IPS DF 4.7 (cell line): Measurements from ENCODE around the gene EHD2.

Experiments
- DNase-seq: peaks from one replicate; pipeline ENCODE4 v3.0.0-alpha.2; 2013; ENCODE audit warnings: low spot score; ENCODE audit errors: extremely low read depth

EHD2 gene

DNA sequence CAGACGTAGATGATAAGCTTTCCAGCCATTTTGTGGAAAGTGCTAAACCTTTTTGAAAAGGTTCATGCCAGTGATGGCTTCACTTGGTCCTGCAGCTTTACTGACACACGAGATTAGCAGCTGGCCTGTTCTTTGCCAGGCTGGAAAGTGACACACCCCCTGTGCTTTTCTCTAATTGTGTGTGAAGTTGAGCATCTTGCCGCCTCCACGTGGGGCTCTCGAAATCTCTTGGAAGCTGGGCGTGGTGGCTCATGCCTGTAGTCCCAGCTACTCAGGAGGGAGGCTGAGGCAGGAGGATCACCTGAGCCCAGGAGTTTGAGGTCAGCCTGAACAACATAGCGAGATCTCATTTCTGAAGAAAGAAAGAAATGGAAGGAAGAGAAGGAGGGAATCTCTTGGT, 25.3 kb upstream of the EHD2 start:
- DNase-seq = no peak

DNA sequence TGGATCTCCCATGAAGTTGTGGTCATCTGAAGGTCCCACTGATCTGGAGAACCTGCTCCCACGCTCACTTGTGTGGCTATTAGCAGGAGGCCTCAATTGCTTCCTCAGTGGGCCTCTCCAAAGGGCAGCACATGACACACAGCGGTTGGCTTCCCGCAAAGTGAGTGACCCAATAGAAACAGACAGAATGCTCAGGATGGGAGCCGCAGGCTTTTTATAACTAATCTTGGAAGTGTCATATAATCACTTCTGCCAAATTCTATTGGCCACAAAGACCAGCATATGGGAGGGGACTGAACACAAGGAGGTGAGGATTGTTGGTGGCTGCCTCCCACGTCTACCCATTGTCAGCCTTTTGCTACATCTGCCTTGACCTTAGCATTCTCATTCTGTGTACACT, 22.1 kb upstream of the EHD2 start:
- DNase-seq = no peak

- no peak for DNase-seq
Measured at GRCh38 chr19:47691782-47692181, 21.4 kb upstream of the EHD2 start.

- DNase-seq = no peak
Measured at GRCh38 chr19:47693489-47693888, 19.7 kb upstream of the EHD2 start.

- DNase-seq = no peak
Measured at GRCh38 chr19:47693903-47694302, 19.3 kb upstream of the EHD2 start.

GRCh38 chr19:47694466-47695273, 18.6 kb upstream of the EHD2 start:
- DNase-seq = no peak

DNA sequence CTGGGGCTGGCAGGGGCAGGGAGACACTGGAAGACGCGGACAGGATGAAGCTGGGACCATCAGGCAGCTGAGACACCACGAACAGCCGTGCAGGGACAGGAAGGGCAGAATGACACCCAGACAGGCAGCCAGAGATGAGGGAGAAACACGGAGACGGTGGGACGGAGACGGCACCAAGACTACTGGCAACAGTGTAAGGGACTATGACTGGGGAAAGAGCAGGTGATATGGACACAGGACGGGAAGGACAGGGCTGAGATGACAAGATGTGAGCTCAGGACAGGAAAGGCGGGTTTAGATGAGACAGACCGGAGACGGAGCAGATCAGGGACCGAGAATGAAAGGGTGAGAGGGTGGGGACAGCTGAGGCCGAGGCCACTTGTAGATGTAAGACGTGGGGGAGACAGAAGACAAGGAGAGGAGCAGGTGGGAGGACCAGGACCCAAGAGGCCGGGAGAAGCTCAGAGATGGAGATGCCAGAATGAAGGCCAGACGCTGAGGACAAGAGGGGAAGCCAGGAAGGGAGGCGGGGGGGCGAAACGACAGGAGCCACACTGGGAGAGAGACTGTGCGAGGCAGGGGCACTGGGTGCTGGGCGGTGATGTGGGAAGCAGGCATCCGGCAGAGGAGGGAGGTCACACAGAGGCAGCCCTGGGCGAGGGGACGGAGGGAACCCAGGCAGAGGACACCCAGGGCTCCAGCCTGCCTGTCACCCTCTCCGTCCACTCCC, 17.5 kb upstream of the EHD2 start:
- no peak for DNase-seq

- DNase-seq = no peak
Measured at GRCh38 chr19:47696635-47697034, 16.6 kb upstream of the EHD2 start.

- peak; percentile 71 for DNase-seq
Measured at GRCh38 chr19:47697863-47698609, 15.2 kb upstream of the EHD2 start.

DNA sequence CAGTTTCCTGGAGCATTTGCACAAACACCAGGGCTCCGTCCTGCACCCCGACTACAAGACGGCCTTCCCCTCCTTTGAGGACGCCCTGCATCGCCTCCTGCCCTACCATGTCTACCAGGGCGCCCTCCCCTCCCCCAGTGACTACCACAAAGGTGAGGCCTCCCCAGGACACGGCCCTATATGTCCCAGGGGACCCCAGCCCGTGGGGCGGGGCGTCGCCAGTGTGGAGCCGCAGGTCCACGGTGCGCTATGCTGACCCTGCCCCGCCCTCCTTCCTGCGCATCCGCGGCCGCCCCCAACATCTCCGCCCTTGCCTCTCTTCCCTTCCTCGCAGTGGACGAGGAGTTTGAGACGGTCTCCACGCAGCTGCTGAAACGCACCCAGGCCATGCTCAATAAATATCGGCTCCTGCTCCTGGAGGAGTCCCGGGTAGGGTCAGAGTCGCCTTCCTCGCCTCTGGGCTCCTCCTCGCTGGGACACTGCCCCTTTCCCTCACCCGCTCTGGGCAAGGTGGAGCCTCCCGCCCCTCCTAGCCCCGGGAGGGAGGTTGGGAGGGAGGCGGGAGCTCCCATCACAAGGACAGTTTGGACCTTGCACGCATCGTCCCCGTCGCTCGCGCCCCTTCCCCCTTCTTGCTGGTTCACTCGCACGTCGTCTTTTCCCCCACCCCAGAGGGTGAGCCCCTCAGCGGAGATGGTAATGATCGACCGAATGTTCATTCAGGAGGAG, 14.4 kb upstream of the EHD2 start:
- DNase-seq = no peak

DNA sequence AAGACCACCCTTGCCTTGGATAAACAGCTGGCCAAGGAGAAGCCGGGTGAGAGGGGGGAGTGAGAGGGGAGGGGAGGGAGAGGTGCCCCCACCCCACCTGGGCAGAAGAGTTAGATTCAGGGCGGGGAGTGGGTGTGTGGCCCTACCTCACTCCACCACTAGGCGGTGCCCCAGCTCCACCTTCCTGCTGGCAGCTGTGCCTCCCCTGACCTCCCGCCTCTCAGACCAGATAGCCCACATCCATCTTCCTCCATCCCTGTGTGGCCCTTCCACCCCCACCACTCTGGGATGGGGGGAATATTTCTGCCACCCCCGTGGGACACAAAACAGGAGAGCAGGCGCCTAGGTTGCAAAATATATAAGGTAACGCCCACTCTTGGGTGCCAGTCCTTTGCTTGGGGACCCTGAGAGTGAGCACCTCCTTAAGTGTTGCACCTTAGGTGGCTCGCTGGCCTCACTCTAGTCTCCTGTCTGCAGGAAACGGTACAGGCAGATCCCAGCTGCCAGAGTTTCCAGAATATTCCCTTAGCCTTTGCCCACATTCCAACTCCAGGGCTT, 13.8 kb upstream of the EHD2 start:
- DNase-seq = no peak

DNA sequence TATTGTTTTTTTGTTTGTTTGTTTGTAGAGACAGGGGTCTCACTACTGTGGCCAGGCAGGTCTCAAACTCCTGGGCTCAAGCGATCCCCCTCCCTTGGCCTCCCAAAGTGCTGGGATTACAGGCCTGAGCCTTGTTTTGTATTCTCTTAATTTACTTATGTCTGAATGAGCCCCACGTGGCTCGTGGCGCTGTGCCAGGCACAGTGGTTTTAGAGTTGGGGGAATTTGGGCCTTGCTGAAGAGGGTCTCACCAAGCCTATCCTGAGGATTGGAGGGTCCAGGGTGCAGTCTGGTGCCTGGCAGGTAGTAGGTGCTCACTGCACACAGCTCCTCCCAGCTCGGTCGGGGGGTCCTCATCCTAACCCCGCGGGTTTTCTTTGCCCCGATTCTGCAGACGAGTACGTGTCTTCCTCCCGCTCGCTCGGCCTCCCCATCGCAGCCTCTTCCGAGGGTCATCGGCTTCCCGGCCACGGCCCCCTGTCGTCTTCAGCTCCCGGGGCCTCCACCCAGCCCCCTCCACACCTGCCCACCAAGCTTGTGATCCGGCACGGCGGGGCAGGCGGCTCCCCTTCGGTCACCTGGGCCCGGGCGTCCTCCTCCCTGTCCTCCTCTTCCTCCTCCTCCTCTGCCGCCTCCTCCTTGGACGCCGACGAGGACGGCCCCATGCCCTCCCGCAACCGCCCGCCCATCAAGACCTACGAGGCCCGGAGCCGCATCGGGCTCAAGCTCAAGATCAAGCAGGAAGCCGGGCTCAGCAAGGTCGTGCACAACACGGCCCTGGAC, 12.1 kb upstream of the EHD2 start:
- DNase-seq = no peak

DNA sequence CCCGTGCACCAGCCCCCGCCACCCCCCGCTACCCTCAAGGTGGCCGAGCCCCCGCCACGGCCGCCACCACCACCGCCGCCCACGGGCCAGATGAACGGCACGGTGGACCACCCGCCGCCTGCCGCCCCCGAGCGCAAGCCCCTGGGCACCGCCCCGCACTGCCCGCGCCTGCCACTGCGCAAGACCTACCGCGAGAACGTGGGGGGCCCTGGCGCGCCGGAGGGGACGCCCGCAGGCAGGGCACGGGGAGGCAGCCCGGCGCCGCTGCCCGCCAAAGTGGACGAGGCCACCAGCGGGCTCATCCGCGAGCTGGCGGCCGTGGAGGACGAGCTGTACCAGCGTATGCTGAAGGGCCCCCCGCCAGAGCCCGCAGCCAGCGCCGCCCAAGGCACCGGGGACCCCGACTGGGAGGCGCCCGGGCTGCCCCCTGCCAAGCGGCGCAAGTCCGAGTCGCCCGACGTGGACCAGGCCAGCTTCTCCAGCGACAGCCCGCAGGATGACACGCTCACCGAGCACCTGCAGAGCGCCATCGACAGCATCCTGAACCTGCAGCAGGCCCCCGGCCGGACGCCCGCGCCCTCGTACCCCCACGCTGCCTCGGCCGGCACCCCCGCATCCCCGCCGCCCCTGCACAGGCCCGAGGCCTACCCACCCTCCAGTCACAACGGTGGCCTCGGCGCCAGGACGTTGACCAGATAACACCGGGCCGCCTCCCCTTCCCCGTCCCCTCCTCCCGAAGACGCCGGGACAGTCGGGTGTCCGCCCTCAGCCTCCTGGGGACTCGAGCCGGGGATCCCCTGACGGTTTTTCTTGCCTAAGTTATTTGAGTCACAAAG, 11.3 kb upstream of the EHD2 start:
- DNase-seq = no peak

DNA sequence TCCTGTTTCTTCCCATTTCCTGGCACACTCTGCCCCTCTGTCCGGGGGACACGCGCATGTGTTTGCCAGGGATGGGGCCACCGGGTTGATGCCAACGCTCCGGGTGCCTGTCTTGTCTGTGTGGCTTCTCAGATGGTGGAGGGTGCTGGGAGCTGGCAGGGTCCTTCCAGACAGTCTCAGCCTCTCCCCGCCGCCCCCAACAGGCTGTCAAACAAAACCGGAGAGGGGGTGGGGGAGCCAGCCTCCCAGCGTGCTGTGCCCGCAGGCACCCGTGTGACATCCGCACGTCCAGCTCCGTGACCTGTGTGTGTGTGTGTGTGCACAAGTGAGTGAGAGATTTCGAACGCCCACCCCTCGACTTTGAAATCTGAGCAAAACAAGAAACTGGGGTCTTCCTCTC, 10.6 kb upstream of the EHD2 start:
- no peak for DNase-seq

GRCh38 chr19:47703301-47703700, 9.9 kb upstream of the EHD2 start:
- DNase-seq = no peak

GRCh38 chr19:47704024-47704423, 9.2 kb upstream of the EHD2 start:
- DNase-seq = no peak

DNA sequence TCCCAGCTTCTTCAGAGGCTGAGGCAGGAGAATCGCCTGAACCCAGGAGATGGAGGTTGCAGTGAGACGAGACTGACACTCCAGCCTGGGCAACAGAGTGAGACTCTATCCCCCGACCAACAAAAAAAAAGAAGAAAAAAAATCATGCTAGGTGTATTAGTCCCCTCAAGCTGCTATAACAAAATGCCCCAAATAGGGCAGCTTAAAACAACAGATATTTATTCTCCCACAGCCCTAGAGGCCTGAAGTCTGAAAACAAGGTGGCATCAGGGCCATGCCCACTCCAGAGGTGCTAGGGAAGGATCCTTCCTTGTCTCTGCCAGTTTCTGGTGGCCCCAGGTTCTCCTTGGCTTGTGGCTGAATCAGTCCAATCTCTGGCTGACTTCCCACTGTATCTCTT, 8.6 kb upstream of the EHD2 start:
- DNase-seq = no peak

GRCh38 chr19:47707135-47707925, 5.9 kb upstream of the EHD2 start:
- no peak for DNase-seq
